Thymus (tissue), 11 donors: ENCODE data around the gene DENND5A. TPM values are rescaled to one million over a fixed set of nuclear protein-coding genes. Genes with fewer than 3 reads are reported as not detected.

Source experiments
- DNase-seq, 9 donors: peaks; one replicate each; pipeline ENCODE4 v3.0.0-alpha.2; 2013; ENCODE audit warnings: low spot score in 9 of 9, low read depth in 6 of 9, missing footprints in 1 of 9
- H3K27ac ChIP-seq, 2 donors: one replicate each; pipeline ENCODE4 v1.5.1; 2013; ENCODE audit warnings: control low read depth in 1 of 2, low read depth in 1 of 2, low read length in 1 of 2, mild to moderate bottlenecking in 1 of 2, moderate library complexity in 1 of 2
- H3K27me3 ChIP-seq, 2 donors: one replicate each; pipeline ENCODE4 v1.5.1; 2013; ENCODE audit warnings: low read length in 1 of 2; ENCODE audit not compliant: control insufficient read depth in 2 of 2, insufficient read depth in 1 of 2
- H3K36me3 ChIP-seq, 2 donors: one replicate each; pipeline ENCODE4 v1.5.1; 2013; ENCODE audit warnings: low read length in 1 of 2, mild to moderate bottlenecking in 1 of 2, moderate library complexity in 1 of 2; ENCODE audit not compliant: control insufficient read depth in 2 of 2, insufficient read depth in 2 of 2
- H3K4me1 ChIP-seq, 2 donors: one replicate each; pipeline ENCODE4 v1.5.1; 2013; ENCODE audit warnings: low read length in 2 of 2; ENCODE audit not compliant: control insufficient read depth in 2 of 2, insufficient read depth in 2 of 2
- H3K4me3 ChIP-seq, 2 donors: one replicate each; pipeline ENCODE4 v1.5.1; 2013; ENCODE audit warnings: low read length in 2 of 2, control low read depth in 1 of 2, mild to moderate bottlenecking in 1 of 2
- H3K9me3 ChIP-seq, 2 donors: one replicate each; pipeline ENCODE4 v1.5.1; 2013; ENCODE audit warnings: low read length in 1 of 2, mild to moderate bottlenecking in 1 of 2; ENCODE audit not compliant: control insufficient read depth in 2 of 2, insufficient read depth in 1 of 2
- WGBS: extraction: QIAGEN DNeasy Blood & Tissue Kit; methylation state at CpG from one replicate; pipeline ENCODE4 v1.1.7; 2013; 5-methylcytosine and 5-hydroxymethylcytosine counted together
- polyA plus RNA-seq: library from polyadenylated mRNA; stranded (reverse); fragments of 200-250 nt; gene quantifications from one replicate; pipeline ENCODE4 v1.2.3, GENCODE V29; 2013
- total RNA-seq: library from RNA; stranded (reverse); fragments of 120-200 nt; gene quantifications from one replicate; pipeline ENCODE4 v1.2.4, GENCODE V29; 2013
- donor health status: healthy.

The DENND5A gene
- total and polyA plus RNA-seq, 2 donors, result 34.6 to 45.8 TPM

- H3K9me3 ChIP-seq, result no peaks in the 10 kb centered on the region
- H3K4me1 ChIP-seq, result peaks cover 0 to 12% of the 10 kb centered on the region in 2 donors
- peaks cover 7 to 21% of the 10 kb centered on the region in 2 donors for H3K36me3 ChIP-seq
- no peaks in the 10 kb centered on the region for H3K27me3 ChIP-seq
- DNase-seq, result peak; percentile 37 to 78 (median 57)
- WGBS, result 35% methylated on average over 10 of the region's 10 CpGs
- H3K27ac ChIP-seq, result no peak overlapping the region
- no peak overlapping the region for H3K4me3 ChIP-seq
Measured at GRCh38 chr11:9137293-9138132, 127.6 kb downstream of the DENND5A start.

GRCh38 chr11:9136741-9137140 is 128.4 kb downstream of the DENND5A start:
- H3K4me1 ChIP-seq, result peaks cover 0 to 12% of the 10 kb centered on the region in 2 donors
- 55% methylated on average over 2 of the region's 2 CpGs for WGBS
- H3K36me3 ChIP-seq, result peaks cover 7 to 15% of the 10 kb centered on the region in 2 donors
- H3K9me3 ChIP-seq, result no peaks in the 10 kb centered on the region
- no peak overlapping the region for H3K27ac ChIP-seq
- H3K4me3 ChIP-seq, result no peak overlapping the region
- no peaks in the 10 kb centered on the region for H3K27me3 ChIP-seq
- DNase-seq, result peak in 5 of 9 donors; percentile 4 to 50 (median 14)

- Histone ChIP-seq H3K9me3 (no peaks in the 10 kb centered on the region), H3K4me3 (no peak overlapping the region), H3K36me3 (peaks cover 0 to under 1% of the 10 kb centered on the region in 2 donors), H3K27me3 (no peaks in the 10 kb centered on the region), H3K4me1 (peaks cover 0 to 12% of the 10 kb centered on the region in 2 donors), H3K27ac (no peak overlapping the region)
- no peak for DNase-seq
- WGBS, result 93% methylated on average over 2 of the region's 2 CpGs
Measured at GRCh38 chr11:9133956-9134355, 131.2 kb downstream of the DENND5A start.

GRCh38 chr11:9132203-9132878 is 132.8 kb downstream of the DENND5A start:
- Histone ChIP-seq H3K36me3 (no peaks in the 10 kb centered on the region), H3K27me3 (no peaks in the 10 kb centered on the region), H3K9me3 (no peaks in the 10 kb centered on the region), H3K4me1 (peaks cover 0 to 4% of the 10 kb centered on the region in 2 donors), H3K27ac (no peak overlapping the region), H3K4me3 (no peak overlapping the region)
- WGBS, result 98% methylated on average over 5 of the region's 5 CpGs
- DNase-seq, result no peak

- H3K9me3 ChIP-seq, result no peaks in the 10 kb centered on the region
- no peak overlapping the region for H3K4me3 ChIP-seq
- no peaks in the 10 kb centered on the region for H3K27me3 ChIP-seq
- 94% methylated on average over 1 of the region's 1 CpG for WGBS
- no peaks in the 10 kb centered on the region for H3K36me3 ChIP-seq
- H3K4me1 ChIP-seq, result no peaks in the 10 kb centered on the region
- no peak for DNase-seq
- no peak overlapping the region for H3K27ac ChIP-seq
Measured at GRCh38 chr11:9130297-9130696, 134.9 kb downstream of the DENND5A start.

- H3K36me3 ChIP-seq, result no peaks in the 10 kb centered on the region
- WGBS, result 54% methylated on average over 2 of the region's 2 CpGs
- DNase-seq, result no peak
Measured at GRCh38 chr11:9126636-9127035, 138.5 kb downstream of the DENND5A start.

GRCh38 chr11:9125185-9125886 is 139.8 kb downstream of the DENND5A start:
- 97% methylated on average over 2 of the region's 2 CpGs for WGBS
- no peaks in the 10 kb centered on the region for H3K4me1 ChIP-seq
- no peaks in the 10 kb centered on the region for H3K36me3 ChIP-seq
- no peak overlapping the region for H3K27ac ChIP-seq
- no peaks in the 10 kb centered on the region for H3K27me3 ChIP-seq
- no peak overlapping the region for H3K4me3 ChIP-seq
- DNase-seq, result no peak
- H3K9me3 ChIP-seq, result no peaks in the 10 kb centered on the region

More at GRCh38 chr11:9126636-9127035, 138.5 kb downstream of the DENND5A start:
- no peak overlapping the region for H3K27ac ChIP-seq
- no peaks in the 10 kb centered on the region for H3K9me3 ChIP-seq
- H3K27me3 ChIP-seq, result no peaks in the 10 kb centered on the region
- H3K4me3 ChIP-seq, result no peak overlapping the region
- no peaks in the 10 kb centered on the region for H3K4me1 ChIP-seq

- DNase-seq, result no peak
Measured at GRCh38 chr11:9123595-9124304, 141.4 kb downstream of the DENND5A start.

More at GRCh38 chr11:9123595-9124304, 141.4 kb downstream of the DENND5A start:
- Histone ChIP-seq H3K4me3 (no peak overlapping the region), H3K27me3 (no peaks in the 10 kb centered on the region), H3K27ac (no peak overlapping the region), H3K9me3 (no peaks in the 10 kb centered on the region), H3K4me1 (no peaks in the 10 kb centered on the region), H3K36me3 (no peaks in the 10 kb centered on the region)
- 92% methylated on average over 2 of the region's 2 CpGs for WGBS
